ENCODE data around the gene CAPN5. TPM values are rescaled to one million over a fixed set of nuclear protein-coding genes. Genes with fewer than 3 reads are reported as not detected.

CAPN5 gene
- total RNA-seq, 2 donors from 2014 or later, result 2.6 to 4.0 TPM

DNA sequence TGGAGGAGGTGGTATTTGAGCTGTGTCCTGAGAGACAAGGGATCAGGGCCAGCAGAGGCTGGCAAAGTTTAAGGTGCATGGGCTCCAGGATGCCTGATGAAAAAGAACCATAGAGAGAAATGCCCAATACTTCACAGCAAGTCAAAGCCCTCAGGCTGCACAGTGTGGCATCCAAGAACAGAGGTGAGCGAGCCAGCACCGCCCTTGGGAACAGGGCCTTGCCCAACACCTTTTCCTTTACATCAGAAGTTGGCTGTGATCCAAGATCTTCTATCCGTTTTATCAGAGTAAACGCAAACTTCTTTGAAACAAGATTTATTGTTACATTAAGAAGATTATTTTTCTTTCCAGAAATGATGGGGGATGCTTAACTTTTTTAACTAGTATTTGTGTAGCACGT lies 31.2 kb upstream of the CAPN5 start:
- DNase-seq (ENCODE audit: low spot score), result no peak
- Histone ChIP-seq H3K4me1 (peaks cover 0 to 10% of the 10 kb centered on the region in 2 donors), H3K36me3 (no peaks in the 10 kb centered on the region), H3K4me3 (no peak overlapping the region), H3K27me3 (peaks cover 0 to 13% of the 10 kb centered on the region in 2 donors), H3K27ac (no peak overlapping the region), H3K9me3 (no peaks in the 10 kb centered on the region)
- TF ChIP-seq, protein P1, sequence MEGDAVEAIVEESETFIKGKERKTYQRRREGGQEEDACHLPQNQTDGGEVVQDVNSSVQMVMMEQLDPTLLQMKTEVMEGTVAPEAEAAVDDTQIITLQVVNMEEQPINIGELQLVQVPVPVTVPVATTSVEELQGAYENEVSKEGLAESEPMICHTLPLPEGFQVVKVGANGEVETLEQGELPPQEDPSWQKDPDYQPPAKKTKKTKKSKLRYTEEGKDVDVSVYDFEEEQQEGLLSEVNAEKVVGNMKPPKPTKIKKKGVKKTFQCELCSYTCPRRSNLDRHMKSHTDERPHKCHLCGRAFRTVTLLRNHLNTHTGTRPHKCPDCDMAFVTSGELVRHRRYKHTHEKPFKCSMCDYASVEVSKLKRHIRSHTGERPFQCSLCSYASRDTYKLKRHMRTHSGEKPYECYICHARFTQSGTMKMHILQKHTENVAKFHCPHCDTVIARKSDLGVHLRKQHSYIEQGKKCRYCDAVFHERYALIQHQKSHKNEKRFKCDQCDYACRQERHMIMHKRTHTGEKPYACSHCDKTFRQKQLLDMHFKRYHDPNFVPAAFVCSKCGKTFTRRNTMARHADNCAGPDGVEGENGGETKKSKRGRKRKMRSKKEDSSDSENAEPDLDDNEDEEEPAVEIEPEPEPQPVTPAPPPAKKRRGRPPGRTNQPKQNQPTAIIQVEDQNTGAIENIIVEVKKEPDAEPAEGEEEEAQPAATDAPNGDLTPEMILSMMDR (IDR thresholded peaks at IDR 0.05), result no peak

DNA sequence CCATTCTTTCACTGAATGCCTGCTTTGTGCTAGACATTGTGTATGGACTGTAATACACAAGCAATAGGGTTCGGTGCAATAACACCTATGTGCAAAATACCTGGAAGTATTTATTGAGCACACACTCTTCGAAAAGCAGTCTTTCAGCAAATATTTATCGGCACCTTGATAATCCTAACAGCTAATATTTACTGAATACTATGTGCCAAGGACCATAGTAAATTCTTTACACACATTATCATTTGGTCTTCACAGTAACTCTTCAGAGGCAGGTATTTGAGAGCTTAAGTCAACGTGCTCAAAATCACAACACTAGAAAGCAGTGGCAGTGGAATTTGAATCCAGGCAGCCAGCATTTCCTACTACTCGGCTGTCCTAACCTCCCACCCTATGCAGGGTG lies 30.4 kb upstream of the CAPN5 start:
- peaks cover 0 to 18% of the 10 kb centered on the region in 2 donors for H3K27me3 ChIP-seq
- H3K4me3 ChIP-seq, result no peak overlapping the region
- TF ChIP-seq, protein P1 (IDR thresholded peaks at IDR 0.05), result no peak
- H3K36me3 ChIP-seq, result no peaks in the 10 kb centered on the region
- no peaks in the 10 kb centered on the region for H3K9me3 ChIP-seq
- DNase-seq (ENCODE audit: low spot score), result no peak
- H3K27ac ChIP-seq, result no peak overlapping the region
- peaks cover 0 to 10% of the 10 kb centered on the region in 2 donors for H3K4me1 ChIP-seq

DNA sequence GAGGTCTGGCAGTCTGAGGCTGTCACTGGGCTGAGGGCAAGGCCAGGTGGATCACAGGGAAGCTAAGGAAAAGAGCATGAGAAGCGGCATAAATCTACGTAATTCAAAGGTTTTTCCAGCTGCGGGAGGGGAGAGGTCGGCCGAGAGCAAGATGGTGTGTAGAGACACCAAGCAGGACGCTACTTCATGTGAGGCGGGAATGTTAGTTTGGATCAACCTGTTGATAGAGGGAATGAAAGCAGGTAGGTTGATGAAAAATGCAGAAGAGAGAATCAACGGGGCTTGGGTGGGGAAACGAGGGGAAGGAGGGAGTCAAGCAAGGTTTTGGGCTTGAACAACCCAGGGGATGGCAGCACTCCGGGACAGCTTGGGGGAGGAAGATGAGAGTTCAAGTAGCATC lies 29.7 kb upstream of the CAPN5 start:
- Histone ChIP-seq H3K36me3 (no peaks in the 10 kb centered on the region), H3K9me3 (no peaks in the 10 kb centered on the region), H3K4me3 (no peak overlapping the region), H3K4me1 (peaks cover 0 to 10% of the 10 kb centered on the region in 2 donors), H3K27me3 (peaks cover 0 to 18% of the 10 kb centered on the region in 2 donors), H3K27ac (no peak overlapping the region)
- DNase-seq (ENCODE audit: low spot score), result no peak
- TF ChIP-seq, protein P1 (IDR thresholded peaks at IDR 0.05), result no peak

DNA sequence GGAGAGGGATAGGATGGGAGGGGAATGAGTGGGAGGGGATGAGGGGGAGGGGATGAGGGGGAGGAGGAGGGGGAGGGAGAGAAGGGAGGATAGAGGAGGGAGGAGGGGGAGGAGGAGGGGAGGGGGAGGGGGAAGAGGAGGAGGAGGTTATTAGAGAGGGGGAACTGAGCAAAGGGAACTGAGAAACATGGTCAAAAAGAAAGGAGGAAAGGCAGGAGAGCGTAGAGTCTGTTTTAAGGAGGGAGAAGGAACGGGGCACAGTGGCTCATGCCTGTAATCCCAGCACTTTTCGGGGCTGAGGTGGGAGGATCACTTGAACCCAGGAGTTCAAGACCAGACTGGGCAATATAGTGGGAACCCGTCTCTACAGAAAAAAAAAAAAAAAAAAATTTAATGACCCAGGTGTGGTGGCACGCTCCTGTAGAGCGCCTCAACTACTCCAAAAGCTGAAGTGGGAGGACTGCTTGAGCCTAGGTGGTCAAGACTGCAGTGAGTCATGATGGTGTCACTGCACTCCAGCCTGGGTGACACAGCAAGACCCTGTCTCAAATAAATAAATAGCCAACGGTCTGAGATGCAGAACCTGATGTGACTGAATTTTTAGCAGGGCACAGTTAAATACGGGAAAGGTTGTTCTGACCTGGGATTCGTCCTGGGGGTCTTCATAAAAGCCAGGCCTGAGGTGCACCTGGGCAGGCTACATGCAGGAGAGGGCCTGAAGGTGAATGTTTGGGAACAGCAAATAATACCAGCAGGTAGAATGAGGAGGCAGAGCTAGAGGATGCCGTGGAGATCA lies 28.5 kb upstream of the CAPN5 start:
- TF ChIP-seq, protein P1 (IDR thresholded peaks at IDR 0.05), result no peak
- Histone ChIP-seq H3K4me1 (peaks cover 0 to 10% of the 10 kb centered on the region in 2 donors), H3K27me3 (peaks cover 3 to 18% of the 10 kb centered on the region in 2 donors)

DNA sequence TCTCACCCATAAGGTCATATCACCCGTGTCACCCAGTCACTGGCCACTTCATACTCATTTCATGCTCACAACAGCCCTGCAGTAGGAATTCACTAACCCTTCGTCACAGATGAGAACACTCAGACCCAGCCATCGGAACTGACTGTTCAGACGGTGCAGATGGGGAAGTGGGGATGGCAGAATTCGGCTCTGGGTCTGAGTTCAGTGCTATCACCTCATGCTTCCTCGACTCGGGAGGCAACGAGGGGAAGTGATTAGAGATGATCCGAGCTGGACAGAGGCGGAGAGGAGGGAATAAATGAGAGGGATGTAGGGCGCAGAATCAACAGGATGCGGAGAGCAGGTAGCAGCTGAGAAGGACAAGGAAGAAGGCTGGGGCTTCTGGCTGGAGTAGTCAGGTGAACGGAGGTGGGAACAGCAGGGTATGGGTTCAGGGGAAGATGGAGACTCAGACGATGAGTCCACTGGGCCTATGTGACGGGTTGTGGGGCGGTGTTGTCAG lies 27.9 kb upstream of the CAPN5 start:
- peaks cover 3 to 18% of the 10 kb centered on the region in 2 donors for H3K27me3 ChIP-seq

More for the DNA sequence above, 28.5 kb upstream of the CAPN5 start:
- Histone ChIP-seq H3K4me3 (no peak overlapping the region), H3K27ac (no peak overlapping the region), H3K9me3 (no peaks in the 10 kb centered on the region), H3K36me3 (no peaks in the 10 kb centered on the region)
- no peak for DNase-seq (ENCODE audit: low spot score)

More for the DNA sequence above, 27.9 kb upstream of the CAPN5 start:
- Histone ChIP-seq H3K36me3 (no peaks in the 10 kb centered on the region), H3K4me3 (no peak overlapping the region), H3K4me1 (peaks cover 0 to 10% of the 10 kb centered on the region in 2 donors), H3K27ac (no peak overlapping the region), H3K9me3 (no peaks in the 10 kb centered on the region)
- TF ChIP-seq, protein P1 (IDR thresholded peaks at IDR 0.05), result no peak
- DNase-seq (ENCODE audit: low spot score), result no peak

All from right atrium auricular region (tissue), 2 donors.